ENCODE data around the gene RPAP2.

RPAP2 gene

GRCh38 chr1:92447033-92447681, 148.3 kb downstream of the RPAP2 start:
- no peak for DNase-seq (ENCODE audit: low read depth)

GRCh38 chr1:92447976-92448375, 149.1 kb downstream of the RPAP2 start:
- DNase-seq (ENCODE audit: low read depth), result no peak
